Peyer's patch (tissue), 4 donors: ENCODE measurements around the gene FCGR2B.
"Not testable (repeated sequence)": the region's sequence is repeated elsewhere in the genome, so short reads cannot be mapped to it uniquely, and the experiment has no call there.

Source experiments
- POLR2A ChIP-seq, 2 donors: fragments of 450-650 bp; IDR thresholded peaks; one replicate each; pipeline ENCODE4 v1.5.1; 2017; ENCODE audit warnings: antibody characterized with exemption in 2 of 2, mild to moderate bottlenecking in 2 of 2, moderate library complexity in 2 of 2
- TF ChIP-seq, protein P1 (sequence below), 6 experiments: fragments of 450-650 bp in 4 of 6; fragments of 200-600 bp in 2 of 6; sonication (generic) in 1 of 6; IDR thresholded peaks; one replicate each; pipeline ENCODE4 v1.5.1; 2017 to 2019; ENCODE audit warnings: antibody characterized with exemption in 6 of 6, mild to moderate bottlenecking in 3 of 6, moderate library complexity in 1 of 6

DNA sequence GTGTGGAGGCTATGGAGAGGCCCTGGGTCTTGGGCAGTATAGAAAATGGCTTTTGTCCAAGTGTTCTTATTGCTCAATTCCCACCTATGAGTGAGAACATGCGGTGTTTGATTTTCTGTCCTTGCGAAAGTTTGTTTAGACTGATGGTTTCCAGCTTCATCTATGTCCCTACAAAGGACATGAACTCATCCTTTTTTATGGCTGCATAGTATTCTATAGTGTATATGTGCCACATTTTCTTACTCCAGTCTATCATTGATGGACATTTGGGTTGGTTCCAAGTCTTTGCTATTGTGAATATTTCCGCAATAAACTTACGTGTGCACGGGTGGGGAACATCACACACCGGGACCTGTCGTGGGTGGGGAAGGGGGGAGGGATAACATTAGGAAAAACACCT is 42.5 kb upstream of the FCGR2B start:
- not testable (repeated sequence) for TF ChIP-seq POLR2A (IDR thresholded peaks at IDR 0.05)
- TF ChIP-seq, protein P1, sequence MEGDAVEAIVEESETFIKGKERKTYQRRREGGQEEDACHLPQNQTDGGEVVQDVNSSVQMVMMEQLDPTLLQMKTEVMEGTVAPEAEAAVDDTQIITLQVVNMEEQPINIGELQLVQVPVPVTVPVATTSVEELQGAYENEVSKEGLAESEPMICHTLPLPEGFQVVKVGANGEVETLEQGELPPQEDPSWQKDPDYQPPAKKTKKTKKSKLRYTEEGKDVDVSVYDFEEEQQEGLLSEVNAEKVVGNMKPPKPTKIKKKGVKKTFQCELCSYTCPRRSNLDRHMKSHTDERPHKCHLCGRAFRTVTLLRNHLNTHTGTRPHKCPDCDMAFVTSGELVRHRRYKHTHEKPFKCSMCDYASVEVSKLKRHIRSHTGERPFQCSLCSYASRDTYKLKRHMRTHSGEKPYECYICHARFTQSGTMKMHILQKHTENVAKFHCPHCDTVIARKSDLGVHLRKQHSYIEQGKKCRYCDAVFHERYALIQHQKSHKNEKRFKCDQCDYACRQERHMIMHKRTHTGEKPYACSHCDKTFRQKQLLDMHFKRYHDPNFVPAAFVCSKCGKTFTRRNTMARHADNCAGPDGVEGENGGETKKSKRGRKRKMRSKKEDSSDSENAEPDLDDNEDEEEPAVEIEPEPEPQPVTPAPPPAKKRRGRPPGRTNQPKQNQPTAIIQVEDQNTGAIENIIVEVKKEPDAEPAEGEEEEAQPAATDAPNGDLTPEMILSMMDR (IDR thresholded peaks at IDR 0.05), result not testable (repeated sequence)
